ENCODE measurements around the gene SERINC3. TPM values are rescaled to one million over a fixed set of nuclear protein-coding genes. Genes with fewer than 3 reads are reported as not detected.

The SERINC3 gene
- total and polyA plus RNA-seq, 2 of the 13 experiments (the other 11 are each of a cell fraction or from before 2014, with no cell fraction given): 82.0 to 226 TPM

DNA sequence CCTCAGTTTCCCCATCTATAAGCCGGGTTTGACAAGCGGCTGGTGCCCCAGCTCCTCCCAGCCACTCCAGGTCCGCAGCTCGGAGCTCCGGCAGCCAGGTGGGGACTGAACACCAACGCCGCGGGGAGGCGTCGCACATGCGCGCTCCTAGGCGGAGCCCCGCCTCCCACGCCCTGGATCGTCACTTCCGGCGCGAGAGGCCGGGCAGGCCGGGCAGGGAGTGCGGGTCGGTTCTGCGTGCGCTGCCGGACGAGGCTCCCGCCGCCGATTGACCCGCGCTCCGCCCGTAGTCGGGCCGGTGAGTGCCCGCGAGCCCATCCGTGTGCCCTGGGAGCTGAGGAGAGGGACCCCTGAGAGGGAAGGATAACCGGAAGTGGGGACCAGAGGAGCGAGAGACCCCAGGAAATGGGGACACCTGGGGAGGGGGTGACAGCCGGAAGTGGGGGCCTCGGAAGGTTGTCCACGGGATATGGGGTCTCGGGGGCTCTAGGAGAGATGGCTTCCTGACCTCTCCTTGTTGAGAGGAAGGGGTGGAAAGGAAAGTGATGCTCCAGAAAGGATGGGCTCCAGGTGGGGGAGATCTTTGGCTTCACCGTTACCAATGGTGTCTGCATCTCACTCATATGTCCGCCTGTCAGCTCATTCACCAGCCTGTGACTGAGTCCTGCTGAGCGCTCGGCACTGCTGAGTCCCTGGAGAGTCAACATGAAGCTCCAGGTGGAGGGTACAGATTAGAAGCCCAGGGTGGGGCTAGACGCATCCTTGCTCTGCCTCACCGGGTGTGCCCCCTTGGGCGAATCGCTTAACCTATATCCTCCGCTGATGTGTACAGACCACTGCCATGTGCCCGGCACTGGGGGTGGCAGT lies 45.9 kb downstream of the SERINC3 start, which contains the start of gene TTPAL (continued):
- TF ChIP-seq, protein P1, sequence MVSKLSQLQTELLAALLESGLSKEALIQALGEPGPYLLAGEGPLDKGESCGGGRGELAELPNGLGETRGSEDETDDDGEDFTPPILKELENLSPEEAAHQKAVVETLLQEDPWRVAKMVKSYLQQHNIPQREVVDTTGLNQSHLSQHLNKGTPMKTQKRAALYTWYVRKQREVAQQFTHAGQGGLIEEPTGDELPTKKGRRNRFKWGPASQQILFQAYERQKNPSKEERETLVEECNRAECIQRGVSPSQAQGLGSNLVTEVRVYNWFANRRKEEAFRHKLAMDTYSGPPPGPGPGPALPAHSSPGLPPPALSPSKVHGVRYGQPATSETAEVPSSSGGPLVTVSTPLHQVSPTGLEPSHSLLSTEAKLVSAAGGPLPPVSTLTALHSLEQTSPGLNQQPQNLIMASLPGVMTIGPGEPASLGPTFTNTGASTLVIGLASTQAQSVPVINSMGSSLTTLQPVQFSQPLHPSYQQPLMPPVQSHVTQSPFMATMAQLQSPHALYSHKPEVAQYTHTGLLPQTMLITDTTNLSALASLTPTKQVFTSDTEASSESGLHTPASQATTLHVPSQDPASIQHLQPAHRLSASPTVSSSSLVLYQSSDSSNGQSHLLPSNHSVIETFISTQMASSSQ (IDR thresholded peaks at IDR 0.05; ENCODE audit: low read depth): no peak
- TF ChIP-seq, protein P1 (CRISPR knock-in tag; IDR thresholded peaks at IDR 0.05; ENCODE audit: borderline replicate concordance): peak; percentile 85
- TF ChIP-seq PPARG (CRISPR knock-in tag; conservative IDR thresholded peaks at IDR 0.05) (peak; percentile 87), ZBTB1 (CRISPR knock-in tag; IDR thresholded peaks at IDR 0.05; ENCODE audit: borderline replicate concordance) (peak; percentile 25; the same call in 1 of the 2 replicates), TFDP1 (CRISPR knock-in tag; IDR thresholded peaks at IDR 0.05; ENCODE audit: borderline replicate concordance) (peak; percentile 91; the same call in 1 of the 2 replicates), ZSCAN30 (CRISPR knock-in tag; IDR thresholded peaks at IDR 0.05) (0 out of 2 replicates have a peak, but pooled peaks have one; percentile 7), ZSCAN20 (CRISPR knock-in tag; IDR thresholded peaks at IDR 0.05; ENCODE audit: borderline replicate concordance) (no peak), RNF2 (conservative IDR thresholded peaks at IDR 0.05; ENCODE audit: low read depth) (peak; percentile 95), YY1 (IDR thresholded peaks at IDR 0.05; ENCODE audit: insufficient read depth, insufficient replicate concordance, low read depth, low read length) (peak; percentile 77), ASH2L (IDR thresholded peaks at IDR 0.05; ENCODE audit: insufficient read length, low read depth, low read length) (peak; percentile 93), IRF1 (CRISPR knock-in tag; IDR thresholded peaks at IDR 0.05; ENCODE audit: low read depth) (0 out of 2 replicates have a peak, but pooled peaks have one; percentile 83), CCAR2 (optimal IDR thresholded peaks at IDR 0.05; ENCODE audit: low read depth, low read length) (no peak), ZNF564 (CRISPR knock-in tag; IDR thresholded peaks at IDR 0.05) (peak; percentile 83), SP2 (CRISPR knock-in tag; IDR thresholded peaks at IDR 0.05) (peak; percentile 77), HOXD1 (CRISPR knock-in tag; IDR thresholded peaks at IDR 0.05) (no peak)
- TF ChIP-seq, protein P2, sequence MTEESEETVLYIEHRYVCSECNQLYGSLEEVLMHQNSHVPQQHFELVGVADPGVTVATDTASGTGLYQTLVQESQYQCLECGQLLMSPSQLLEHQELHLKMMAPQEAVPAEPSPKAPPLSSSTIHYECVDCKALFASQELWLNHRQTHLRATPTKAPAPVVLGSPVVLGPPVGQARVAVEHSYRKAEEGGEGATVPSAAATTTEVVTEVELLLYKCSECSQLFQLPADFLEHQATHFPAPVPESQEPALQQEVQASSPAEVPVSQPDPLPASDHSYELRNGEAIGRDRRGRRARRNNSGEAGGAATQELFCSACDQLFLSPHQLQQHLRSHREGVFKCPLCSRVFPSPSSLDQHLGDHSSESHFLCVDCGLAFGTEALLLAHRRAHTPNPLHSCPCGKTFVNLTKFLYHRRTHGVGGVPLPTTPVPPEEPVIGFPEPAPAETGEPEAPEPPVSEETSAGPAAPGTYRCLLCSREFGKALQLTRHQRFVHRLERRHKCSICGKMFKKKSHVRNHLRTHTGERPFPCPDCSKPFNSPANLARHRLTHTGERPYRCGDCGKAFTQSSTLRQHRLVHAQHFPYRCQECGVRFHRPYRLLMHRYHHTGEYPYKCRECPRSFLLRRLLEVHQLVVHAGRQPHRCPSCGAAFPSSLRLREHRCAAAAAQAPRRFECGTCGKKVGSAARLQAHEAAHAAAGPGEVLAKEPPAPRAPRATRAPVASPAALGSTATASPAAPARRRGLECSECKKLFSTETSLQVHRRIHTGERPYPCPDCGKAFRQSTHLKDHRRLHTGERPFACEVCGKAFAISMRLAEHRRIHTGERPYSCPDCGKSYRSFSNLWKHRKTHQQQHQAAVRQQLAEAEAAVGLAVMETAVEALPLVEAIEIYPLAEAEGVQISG (CRISPR knock-in tag; IDR thresholded peaks at IDR 0.05): peak; percentile 93
- TF ChIP-seq, protein P3, sequence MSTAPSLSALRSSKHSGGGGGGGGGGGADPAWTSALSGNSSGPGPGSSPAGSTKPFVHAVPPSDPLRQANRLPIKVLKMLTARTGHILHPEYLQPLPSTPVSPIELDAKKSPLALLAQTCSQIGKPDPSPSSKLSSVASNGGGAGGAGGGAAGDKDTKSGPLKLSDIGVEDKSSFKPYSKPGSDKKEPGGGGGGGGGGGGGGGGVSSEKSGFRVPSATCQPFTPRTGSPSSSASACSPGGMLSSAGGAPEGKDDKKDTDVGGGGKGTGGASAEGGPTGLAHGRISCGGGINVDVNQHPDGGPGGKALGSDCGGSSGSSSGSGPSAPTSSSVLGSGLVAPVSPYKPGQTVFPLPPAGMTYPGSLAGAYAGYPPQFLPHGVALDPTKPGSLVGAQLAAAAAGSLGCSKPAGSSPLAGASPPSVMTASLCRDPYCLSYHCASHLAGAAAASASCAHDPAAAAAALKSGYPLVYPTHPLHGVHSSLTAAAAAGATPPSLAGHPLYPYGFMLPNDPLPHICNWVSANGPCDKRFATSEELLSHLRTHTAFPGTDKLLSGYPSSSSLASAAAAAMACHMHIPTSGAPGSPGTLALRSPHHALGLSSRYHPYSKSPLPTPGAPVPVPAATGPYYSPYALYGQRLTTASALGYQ (CRISPR knock-in tag; IDR thresholded peaks at IDR 0.05): peak; percentile 58; the same call in 1 of the 2 replicates
